GM21723 (cell line): Measurements from ENCODE around the gene OTUD7B.
"Not testable (repeated sequence)": the region's sequence is repeated elsewhere in the genome, so short reads cannot be mapped to it uniquely, and the experiment has no call there.

ENCODE experiments used
- ATAC-seq: cut with Tn5 transposase; IDR thresholded peaks from one replicate; pipeline ENCODE4 v1.9.1; 2021; ENCODE audit warnings: mild to moderate bottlenecking, moderate library complexity; ENCODE audit not compliant: unreplicated experiment

Gene OTUD7B

GRCh38 chr1:150010393-150011115 is at the start of gene OTUD7B:
Gene OTUD7B (minus strand): TSS chr1:150010726. CDS start chr1:149977510, 33,216 bp downstream.
- ATAC-seq, result peak; percentile 80

- ATAC-seq, result no peak
Measured at GRCh38 chr1:150060260-150060659, 49.7 kb upstream of the OTUD7B start.

GRCh38 chr1:150056407-150056806 is 45.9 kb upstream of the OTUD7B start:
- no peak for ATAC-seq

- ATAC-seq, result not testable (repeated sequence)
Measured at GRCh38 chr1:150055507-150055906, 45.0 kb upstream of the OTUD7B start.

- ATAC-seq, result no peak
Measured at GRCh38 chr1:150053926-150054325, 43.4 kb upstream of the OTUD7B start.

GRCh38 chr1:150051905-150052412 is 41.4 kb upstream of the OTUD7B start:
- not testable (repeated sequence) for ATAC-seq

GRCh38 chr1:150051089-150051373 is 40.5 kb upstream of the OTUD7B start:
- no peak for ATAC-seq

GRCh38 chr1:150049926-150050325 is 39.4 kb upstream of the OTUD7B start:
- no peak for ATAC-seq

GRCh38 chr1:150034336-150034735 is 23.8 kb upstream of the OTUD7B start:
- ATAC-seq, result no peak

- ATAC-seq, result no peak
Measured at GRCh38 chr1:150028322-150028721, 17.8 kb upstream of the OTUD7B start.

- ATAC-seq, result no peak
Measured at GRCh38 chr1:150024156-150024555, 13.6 kb upstream of the OTUD7B start.

GRCh38 chr1:150022357-150022756 is 11.8 kb upstream of the OTUD7B start:
- ATAC-seq, result no peak

- ATAC-seq, result no peak
Measured at GRCh38 chr1:150021191-150021694, 10.7 kb upstream of the OTUD7B start.

- no peak for ATAC-seq
Measured at GRCh38 chr1:150020711-150021110, 10.2 kb upstream of the OTUD7B start.

GRCh38 chr1:150018165-150018564 is 7.6 kb upstream of the OTUD7B start:
- ATAC-seq, result no peak

- no peak for ATAC-seq
Measured at GRCh38 chr1:150017206-150017750, 6.8 kb upstream of the OTUD7B start.

GRCh38 chr1:150015651-150016131 is 5.2 kb upstream of the OTUD7B start:
- ATAC-seq, result no peak

- ATAC-seq, result no peak
Measured at GRCh38 chr1:150012611-150013010, 2.1 kb upstream of the OTUD7B start.

- peak; percentile 24 for ATAC-seq
Measured at GRCh38 chr1:150009604-150010392, 728 bp downstream of the OTUD7B start.

GRCh38 chr1:150008699-150009098 is 1.8 kb downstream of the OTUD7B start:
- ATAC-seq, result no peak

- no peak for ATAC-seq
Measured at GRCh38 chr1:150006881-150007421, 3.6 kb downstream of the OTUD7B start.
